Skeletal muscle satellite cell (primary cell): ENCODE results near the gene NET1. TPM values are rescaled to one million over a fixed set of nuclear protein-coding genes. Genes with fewer than 3 reads are reported as not detected.

Source experiments
- H3K27me3 ChIP-seq: 2 replicates; pipeline ENCODE4 v1.7.0; 2013; ENCODE audit warnings: low read length; ENCODE audit not compliant: control insufficient read depth, insufficient read depth
- H3K36me3 ChIP-seq: 2 replicates; pipeline ENCODE4 v1.7.0; 2013; ENCODE audit warnings: mild to moderate bottlenecking, control low read depth, low read length; ENCODE audit not compliant: insufficient read depth
- H3K4me1 ChIP-seq: 2 replicates; pipeline ENCODE4 v1.7.0; 2013; ENCODE audit warnings: low read length; ENCODE audit not compliant: control insufficient read depth, insufficient read depth
- H3K4me2 ChIP-seq: 2 replicates; pipeline ENCODE4 v1.7.0; 2013; ENCODE audit warnings: mild to moderate bottlenecking, low read length
- H3K4me3 ChIP-seq: 2 replicates; pipeline ENCODE4 v1.7.0; 2013; ENCODE audit warnings: low read length
- H3K9ac ChIP-seq: 2 replicates; pipeline ENCODE4 v1.7.0; 2013; ENCODE audit warnings: mild to moderate bottlenecking, low read depth, low read length, moderate library complexity
- H3K9me3 ChIP-seq: replicated peaks from 2 replicates; pipeline ENCODE4 v1.7.0; 2013; ENCODE audit warnings: mild to moderate bottlenecking, control low read depth, low read length
- total RNA-seq: library from RNA; depleted of rRNA; stranded (reverse); fragments of >200 nt; gene quantifications from 2 replicates; pipeline ENCODE4 v1.2.3, GENCODE V29; 2012; rRNA removed

The NET1 gene, protein sequence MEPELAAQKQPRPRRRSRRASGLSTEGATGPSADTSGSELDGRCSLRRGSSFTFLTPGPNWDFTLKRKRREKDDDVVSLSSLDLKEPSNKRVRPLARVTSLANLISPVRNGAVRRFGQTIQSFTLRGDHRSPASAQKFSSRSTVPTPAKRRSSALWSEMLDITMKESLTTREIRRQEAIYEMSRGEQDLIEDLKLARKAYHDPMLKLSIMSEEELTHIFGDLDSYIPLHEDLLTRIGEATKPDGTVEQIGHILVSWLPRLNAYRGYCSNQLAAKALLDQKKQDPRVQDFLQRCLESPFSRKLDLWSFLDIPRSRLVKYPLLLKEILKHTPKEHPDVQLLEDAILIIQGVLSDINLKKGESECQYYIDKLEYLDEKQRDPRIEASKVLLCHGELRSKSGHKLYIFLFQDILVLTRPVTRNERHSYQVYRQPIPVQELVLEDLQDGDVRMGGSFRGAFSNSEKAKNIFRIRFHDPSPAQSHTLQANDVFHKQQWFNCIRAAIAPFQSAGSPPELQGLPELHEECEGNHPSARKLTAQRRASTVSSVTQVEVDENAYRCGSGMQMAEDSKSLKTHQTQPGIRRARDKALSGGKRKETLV
- 21.3 and 26.6 TPM in 2 replicates for total RNA-seq

DNA sequence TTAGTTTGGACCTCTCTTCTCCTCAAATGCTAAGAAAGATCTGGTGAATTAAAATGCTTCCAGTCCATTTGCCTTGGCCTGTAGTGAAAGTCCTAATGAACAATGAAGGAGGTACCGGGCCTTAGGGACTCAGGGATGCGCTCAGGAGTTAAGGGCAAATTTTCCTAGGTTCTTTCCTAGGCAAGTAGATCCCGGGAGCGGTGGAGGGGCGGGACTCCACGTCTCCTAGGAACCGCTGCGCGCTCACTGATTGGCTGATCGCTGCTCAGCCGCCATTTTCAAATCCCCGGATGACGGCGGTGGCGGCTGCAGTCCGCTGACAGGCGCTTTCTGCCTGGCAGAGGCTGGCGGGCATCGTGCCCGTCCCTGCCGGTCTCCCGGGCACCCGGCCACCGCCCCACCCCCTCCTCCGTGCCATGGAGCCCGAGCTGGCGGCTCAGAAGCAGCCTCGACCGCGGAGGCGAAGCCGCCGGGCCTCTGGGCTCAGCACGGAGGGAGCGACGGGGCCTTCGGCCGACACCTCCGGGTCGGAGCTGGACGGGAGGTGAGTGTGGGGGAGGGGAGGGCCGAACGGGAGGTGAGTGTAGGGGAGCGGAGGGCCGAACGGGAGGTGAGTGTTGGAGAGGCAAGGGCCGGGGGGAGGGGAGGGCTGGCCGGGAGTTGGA, at the start of gene NET1:
NET1 (plus strand) TSS at position 281 of the 665 bp plus-strand sequence; CDS start at position 417, 136 bp downstream.
- H3K36me3 ChIP-seq, result no peaks in the 10 kb centered on the region
- H3K9ac ChIP-seq, result peak within 1 kb of the TSS; percentile 83
- peaks cover 4% of the 10 kb centered on the region for H3K27me3 ChIP-seq

DNA sequence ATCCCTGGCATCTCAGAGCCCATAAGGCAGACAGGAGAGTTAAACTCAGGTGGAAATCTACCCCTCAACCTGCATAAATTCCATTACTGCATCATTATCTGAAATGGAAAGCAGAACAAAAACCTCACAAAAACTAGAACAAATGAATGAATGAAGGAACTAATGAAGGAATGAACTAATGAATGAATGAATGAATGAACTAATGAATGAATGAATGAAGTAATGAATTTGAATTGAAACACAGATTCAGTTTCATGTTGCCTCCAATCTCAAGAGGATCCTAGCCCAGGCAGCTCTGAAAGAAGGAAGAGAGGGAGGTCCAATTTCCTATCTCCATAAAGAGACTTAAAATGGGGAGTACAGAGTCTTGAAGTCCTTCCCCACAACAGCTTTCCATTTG, 49.5 kb upstream of the NET1 start:
- Histone ChIP-seq H3K4me2 (no peak overlapping the region), H3K4me1 (no peaks in the 10 kb centered on the region), H3K4me3 (no peak overlapping the region), H3K9ac (no peak overlapping the region), H3K36me3 (no peaks in the 10 kb centered on the region), H3K27me3 (peaks cover 86% of the 10 kb centered on the region), H3K9me3 (no peaks in the 10 kb centered on the region)

More for the DNA sequence above, at the start of gene NET1:
- no peaks in the 10 kb centered on the region for H3K9me3 ChIP-seq
- peak within 1 kb of the TSS; percentile 81 for H3K4me2 ChIP-seq
- peak within 1 kb of the TSS; percentile 94 for H3K4me3 ChIP-seq
- H3K4me1 ChIP-seq, result peaks cover 17% of the 10 kb centered on the region

DNA sequence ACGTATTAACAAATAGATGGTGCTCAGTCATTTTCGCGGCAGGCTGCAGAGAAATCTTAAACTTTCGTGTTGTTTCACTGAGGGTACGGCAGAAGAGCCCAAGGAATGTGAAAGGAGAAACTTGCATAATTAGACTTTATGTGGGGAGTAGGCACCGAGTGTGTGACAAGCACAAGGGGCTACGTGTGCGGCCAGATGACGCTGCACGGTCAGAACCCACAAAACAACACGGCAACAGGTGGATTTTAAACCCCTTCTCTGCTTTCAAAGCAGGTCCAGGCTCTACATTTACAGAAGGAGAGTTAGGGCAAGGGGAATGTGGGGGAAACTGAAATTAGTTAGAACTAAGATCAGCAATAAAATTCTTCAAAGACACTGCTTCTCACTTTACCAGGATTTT, 48.0 kb upstream of the NET1 start:
- no peak overlapping the region for H3K9ac ChIP-seq
- H3K4me1 ChIP-seq, result no peaks in the 10 kb centered on the region
- H3K9me3 ChIP-seq, result no peaks in the 10 kb centered on the region
- no peak overlapping the region for H3K4me3 ChIP-seq
- peaks cover 83% of the 10 kb centered on the region for H3K27me3 ChIP-seq
- H3K36me3 ChIP-seq, result no peaks in the 10 kb centered on the region
- peak overlapping the region; percentile 34 for H3K4me2 ChIP-seq

DNA sequence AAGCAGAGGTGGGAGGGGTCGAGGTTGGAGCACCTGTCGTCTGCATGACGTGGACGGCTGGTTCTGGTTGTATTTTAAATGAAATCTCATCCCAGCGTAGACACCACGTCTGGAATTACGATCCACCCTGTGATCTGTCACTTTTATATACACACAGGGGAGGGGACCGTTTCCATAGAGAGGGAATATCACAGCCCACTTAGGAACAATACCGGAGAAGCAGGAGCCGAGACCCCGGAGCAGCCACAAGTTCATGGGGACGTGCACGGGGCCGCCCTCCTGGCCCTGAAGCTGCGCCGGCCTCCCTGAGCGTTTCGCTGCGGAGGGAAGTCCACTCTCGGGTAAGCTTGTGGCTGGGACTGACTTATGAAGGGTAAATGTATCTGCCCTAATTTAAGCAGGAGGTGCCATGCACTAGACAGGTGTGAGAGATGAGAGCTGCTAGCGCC, 47.4 kb upstream of the NET1 start, which contains the start of gene UCN3:
UCN3 (plus strand) TSS at position 77 of the 449 bp plus-strand sequence. CDS start 8,755 bp downstream, outside the sequence.
- Histone ChIP-seq H3K9me3 (no peaks in the 10 kb centered on the region), H3K27me3 (peaks cover 79% of the 10 kb centered on the region), H3K4me2 (peak within 1 kb of the TSS; percentile 34), H3K36me3 (no peaks in the 10 kb centered on the region), H3K4me3 (no peak within 1 kb of the TSS), H3K9ac (no peak within 1 kb of the TSS), H3K4me1 (no peaks in the 10 kb centered on the region)

DNA sequence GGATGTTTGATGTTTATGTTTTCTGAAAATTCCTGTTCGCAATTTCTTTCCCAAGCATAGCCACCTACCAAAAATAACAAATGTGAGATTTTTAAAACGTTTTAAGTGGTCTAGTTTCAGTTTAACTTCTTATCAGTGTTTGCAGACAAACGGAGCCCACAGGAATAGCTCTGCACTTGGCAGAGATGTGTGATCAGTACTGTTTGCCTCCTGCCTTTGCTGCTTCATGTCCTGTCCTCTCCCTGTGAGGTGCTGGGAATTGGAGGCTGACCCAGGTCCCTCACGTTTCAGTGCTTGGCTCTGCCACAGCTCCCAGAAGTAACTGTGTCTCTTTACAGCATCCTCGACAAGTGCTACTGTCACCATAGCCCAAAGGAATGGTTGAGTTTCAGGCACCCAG, 46.4 kb upstream of the NET1 start:
- no peaks in the 10 kb centered on the region for H3K4me1 ChIP-seq
- H3K9me3 ChIP-seq, result no peaks in the 10 kb centered on the region
- H3K27me3 ChIP-seq, result peaks cover 69% of the 10 kb centered on the region
- H3K36me3 ChIP-seq, result no peaks in the 10 kb centered on the region
- no peak overlapping the region for H3K9ac ChIP-seq
- no peak overlapping the region for H3K4me3 ChIP-seq
- H3K4me2 ChIP-seq, result no peak overlapping the region

DNA sequence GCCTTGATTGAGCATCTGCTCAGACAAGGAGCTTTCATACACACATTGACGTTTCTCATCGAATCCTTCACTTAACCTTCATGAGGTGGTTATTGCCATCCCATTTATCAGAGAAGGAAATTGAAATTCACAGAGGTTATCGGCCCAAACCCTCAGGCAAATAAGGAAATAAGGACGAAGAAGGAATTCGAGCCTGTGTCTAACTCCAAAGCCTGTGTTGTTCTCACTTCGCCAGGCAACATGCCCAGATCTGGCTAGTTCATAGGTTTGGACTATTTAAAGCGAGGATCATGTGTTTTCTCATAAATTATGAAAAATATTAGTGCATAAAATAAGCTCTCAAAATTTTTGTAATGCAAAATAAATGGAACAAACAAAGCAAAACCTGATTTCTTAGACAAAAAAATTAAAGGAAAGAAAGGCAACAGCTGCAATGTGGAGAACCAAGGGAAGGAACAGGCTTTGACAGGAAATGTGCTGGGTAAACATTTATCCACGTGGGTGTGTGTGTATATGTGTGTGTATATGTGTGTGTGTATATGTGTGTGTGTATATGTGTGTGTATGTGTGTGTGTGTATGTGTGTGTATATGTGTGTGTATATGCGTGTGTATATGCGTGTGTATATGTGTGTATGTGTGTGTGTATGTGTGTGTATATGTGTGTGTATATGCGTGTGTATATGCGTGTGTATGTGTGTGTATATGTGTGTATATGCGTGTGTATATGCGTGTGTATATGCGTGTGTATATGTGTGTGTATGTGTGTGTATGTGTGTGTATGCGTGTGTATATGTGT, 42.8 kb upstream of the NET1 start:
- Histone ChIP-seq H3K4me2 (no peak overlapping the region), H3K4me3 (no peak overlapping the region), H3K9me3 (no peaks in the 10 kb centered on the region), H3K36me3 (no peaks in the 10 kb centered on the region), H3K9ac (no peak overlapping the region), H3K27me3 (peaks cover 38% of the 10 kb centered on the region), H3K4me1 (no peaks in the 10 kb centered on the region)

DNA sequence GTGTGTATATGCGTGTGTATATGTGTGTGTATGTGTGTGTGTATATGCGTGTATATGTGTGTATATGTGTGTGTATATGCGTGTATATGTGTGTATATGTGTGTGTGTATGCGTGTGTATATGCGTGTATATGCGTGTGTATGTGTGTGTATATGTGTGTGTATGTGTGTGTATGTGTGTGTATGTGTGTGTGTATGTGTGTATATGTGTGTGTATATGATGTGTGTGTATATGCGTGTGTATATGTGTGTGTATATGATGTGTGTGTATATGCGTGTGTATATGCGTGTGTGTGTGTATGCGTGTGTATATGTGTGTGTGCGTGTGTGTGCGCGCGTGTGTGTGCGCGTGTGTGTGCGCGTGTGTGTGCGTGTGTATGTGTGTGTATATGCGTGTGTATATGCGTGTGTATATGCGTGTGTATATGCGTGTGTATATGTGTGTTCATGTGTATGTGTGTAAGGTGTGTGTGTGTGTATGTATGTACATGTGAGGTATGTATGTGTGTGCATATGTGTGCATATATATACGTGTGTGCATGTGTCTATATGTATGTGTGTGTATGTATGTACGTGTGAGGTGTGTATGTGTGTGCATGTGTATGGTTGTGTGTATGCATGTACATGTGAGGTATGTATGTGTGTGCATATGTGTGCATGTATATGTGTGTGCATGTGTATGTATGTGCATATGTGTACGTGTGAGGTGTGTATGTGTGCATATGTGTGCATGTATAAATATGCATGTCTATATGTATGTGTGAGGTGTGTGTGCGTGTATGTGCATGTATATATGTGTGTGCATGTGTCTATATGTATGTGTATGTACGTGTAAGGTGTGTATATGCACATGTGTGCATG, 41.6 kb upstream of the NET1 start:
- peaks cover 28% of the 10 kb centered on the region for H3K27me3 ChIP-seq
- no peak overlapping the region for H3K4me3 ChIP-seq
- no peaks in the 10 kb centered on the region for H3K4me1 ChIP-seq
- no peak overlapping the region for H3K9ac ChIP-seq
- no peaks in the 10 kb centered on the region for H3K36me3 ChIP-seq
- no peak overlapping the region for H3K4me2 ChIP-seq
- no peaks in the 10 kb centered on the region for H3K9me3 ChIP-seq

DNA sequence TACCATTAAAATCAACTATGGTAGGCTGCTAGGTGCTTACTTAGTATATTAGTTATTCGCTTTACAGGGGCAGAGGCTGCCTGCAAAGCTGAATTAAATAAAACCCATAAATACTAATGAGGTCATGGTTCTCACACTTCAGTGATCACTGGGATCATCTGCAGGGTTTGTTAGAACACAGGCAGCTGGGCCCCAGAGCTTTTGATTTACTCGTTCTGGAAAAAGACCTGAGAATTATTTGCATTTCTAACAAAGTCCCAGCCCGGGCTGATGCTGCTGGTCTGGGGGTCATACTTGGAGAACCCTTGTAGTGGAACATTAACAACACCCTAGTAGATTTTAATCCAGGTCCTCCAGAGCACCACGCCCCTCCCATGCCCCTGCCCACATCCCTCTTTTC, 39.0 kb upstream of the NET1 start:
- H3K27me3 ChIP-seq, result peaks cover 16% of the 10 kb centered on the region
- H3K4me1 ChIP-seq, result no peaks in the 10 kb centered on the region
- no peaks in the 10 kb centered on the region for H3K36me3 ChIP-seq
- H3K4me2 ChIP-seq, result no peak overlapping the region
- H3K9me3 ChIP-seq, result no peaks in the 10 kb centered on the region
- H3K4me3 ChIP-seq, result no peak overlapping the region
- H3K9ac ChIP-seq, result no peak overlapping the region

DNA sequence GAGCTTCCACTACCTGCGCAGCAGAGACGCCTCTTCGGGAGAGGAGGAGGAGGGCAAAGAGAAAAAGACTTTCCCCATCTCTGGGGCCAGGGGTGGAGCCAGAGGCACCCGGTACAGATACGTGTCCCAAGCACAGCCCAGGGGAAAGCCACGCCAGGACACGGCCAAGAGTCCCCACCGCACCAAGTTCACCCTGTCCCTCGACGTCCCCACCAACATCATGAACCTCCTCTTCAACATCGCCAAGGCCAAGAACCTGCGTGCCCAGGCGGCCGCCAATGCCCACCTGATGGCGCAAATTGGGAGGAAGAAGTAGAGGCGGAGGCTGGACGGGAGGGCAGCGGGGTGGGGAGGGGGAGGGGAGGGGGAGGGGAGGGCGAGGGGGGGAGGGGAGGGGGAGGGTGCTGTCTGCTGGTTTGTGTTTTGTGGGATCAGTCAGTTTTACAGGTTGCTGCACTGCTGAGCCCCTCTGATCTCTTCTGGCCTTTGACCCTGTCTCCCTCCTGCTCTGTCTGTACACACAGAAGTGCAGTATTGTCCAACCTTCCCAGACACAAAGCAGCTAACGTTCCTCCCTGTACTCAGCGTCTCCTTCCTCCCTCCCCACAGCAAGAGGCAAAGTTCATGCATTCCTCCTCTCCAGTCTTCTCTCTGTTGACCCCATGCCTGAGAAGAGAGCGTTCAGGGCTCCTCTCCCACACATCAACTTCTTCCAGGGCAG, 38.3 kb upstream of the NET1 start:
- Histone ChIP-seq H3K4me3 (no peak overlapping the region), H3K4me2 (no peak overlapping the region), H3K36me3 (no peaks in the 10 kb centered on the region), H3K9me3 (no peaks in the 10 kb centered on the region), H3K4me1 (no peaks in the 10 kb centered on the region), H3K27me3 (peaks cover 9% of the 10 kb centered on the region), H3K9ac (no peak overlapping the region)

DNA sequence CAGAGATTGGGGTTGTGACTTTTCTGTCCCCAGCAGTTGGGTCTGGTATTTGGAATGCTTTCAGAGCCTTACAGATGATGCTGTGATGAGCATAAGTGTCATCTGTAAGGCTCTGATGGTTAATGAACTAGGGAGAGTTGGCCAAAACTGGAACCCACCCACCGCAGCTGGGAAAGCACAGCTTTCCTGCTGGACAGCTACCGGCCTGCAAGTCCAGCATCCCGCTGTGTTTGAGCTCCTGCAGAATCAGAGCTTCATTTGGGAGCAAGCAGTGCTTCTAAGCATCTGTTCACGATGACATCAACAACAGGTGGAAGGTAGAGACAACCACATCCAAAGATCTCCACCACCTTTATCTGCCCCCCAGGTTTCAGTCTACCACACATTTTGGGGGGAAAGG, 35.9 kb upstream of the NET1 start:
- no peaks in the 10 kb centered on the region for H3K4me1 ChIP-seq
- no peaks in the 10 kb centered on the region for H3K36me3 ChIP-seq
- no peaks in the 10 kb centered on the region for H3K9me3 ChIP-seq
- no peak overlapping the region for H3K4me3 ChIP-seq
- peaks cover 8% of the 10 kb centered on the region for H3K27me3 ChIP-seq
- H3K4me2 ChIP-seq, result no peak overlapping the region
- H3K9ac ChIP-seq, result no peak overlapping the region
